Tibial nerve (tissue), 3 donors: ENCODE results near the gene CCDC184.

Source experiments
- CTCF ChIP-seq, 5 experiments: fragments of 200-600 bp in 3 of 5; fragments of 450-650 bp in 2 of 5; sonication (generic) in 3 of 5; IDR thresholded peaks; one replicate each; pipeline ENCODE4 v1.5.1; 2016 to 2019; ENCODE audit warnings: antibody characterized with exemption in 5 of 5, mild to moderate bottlenecking in 3 of 5, moderate library complexity in 2 of 5
- POLR2A ChIP-seq, 2 donors: fragments of 450-650 bp; IDR thresholded peaks; one replicate each; pipeline ENCODE4 v1.6.1; 2017; ENCODE audit warnings: antibody characterized with exemption in 2 of 2, mild to moderate bottlenecking in 2 of 2, moderate library complexity in 2 of 2

- TF ChIP-seq POLR2A (IDR thresholded peaks at IDR 0.05) = no peak
- TF ChIP-seq CTCF (IDR thresholded peaks at IDR 0.05) = no peak
Observed at GRCh38 chr12:48176417-48176751, 7.1 kb upstream of the CCDC184 start.
